K562 (cell line): Measurements from ENCODE around the gene TRAPPC1. TPM values are rescaled to one million over a fixed set of nuclear protein-coding genes. Genes with fewer than 3 reads are reported as not detected.

Source experiments
- ATAC-seq: fragments of 200-7000 bp; cut with Tn5 transposase; 3 replicates; pipeline ENCODE4 v1.9.1; 2020; ENCODE audit warnings: moderate library complexity
- BruUV-seq: library from RNA; stranded (reverse); fragments of 400-500 nt; replicated peaks from 2 replicates; lab custom pipeline; 2021; lab: Mats Ljungman, UMichigan
- CTCF ChIA-PET: fragments of 300-600 bp; formaldehyde crosslinking; extraction: SDS; loops from one replicate; lab custom pipeline; 2021; ENCODE audit warnings: low intra/inter-chr PET ratio; lab: Yijun Ruan, JAX
- POLR2A ChIA-PET: fragments of 300-600, 350-650 bp; sonication (Branson Sonifier 250); formaldehyde crosslinking; extraction: SDS; loops from one replicate; lab custom pipeline; 2021; ENCODE audit warnings: antibody characterized with exemption, inconsistent platforms; lab: Yijun Ruan, JAX
- DNase-seq, 4 experiments: peaks; one replicate each; pipeline versions ENCODE4 v3.0.0 to v3.0.0-alpha.2; 2011 to 2018; ENCODE audit warnings: low spot score in 3 of 4, mixed read lengths in 3 of 4; ENCODE audit errors: extremely low read depth in 1 of 4
- FAIRE-seq: peaks from 2 replicates; lab custom pipeline; 2011; peaks lifted over from hg19 to GRCh38; lab: Jason Lieb, UNC
- H2AFZ ChIP-seq: 2 replicates; pipeline ENCODE4 v1.6.0; 2011; ENCODE audit warnings: low read depth, low read length, control low read depth, inconsistent platforms
- H3K27ac ChIP-seq: fragments of 200-600 bp; 3 replicates; pipeline ENCODE4 v1.8.0; 2011; ENCODE audit warnings: low read depth, mild to moderate bottlenecking, control low read depth, inconsistent platforms, low read length, moderate library complexity, mixed read lengths; ENCODE audit errors: extremely low read depth
- H3K27me3 ChIP-seq, 2 experiments: fragments of 300-600 bp in 1 of 2; 2 replicates in 1 of 2; 3 replicates in 1 of 2; pipeline versions ENCODE4 v1.6.0 to v1.8.0; 2011; ENCODE audit warnings: inconsistent platforms in 2 of 2, low read length in 2 of 2, mild to moderate bottlenecking in 1 of 2, mixed read lengths in 1 of 2, moderate library complexity in 1 of 2; ENCODE audit not compliant: control insufficient read depth in 2 of 2, insufficient read depth in 2 of 2
- H3K36me3 ChIP-seq: fragments of 300-600 bp; 3 replicates; pipeline ENCODE4 v1.8.0; 2011; ENCODE audit warnings: mild to moderate bottlenecking, low read length, inconsistent platforms; ENCODE audit not compliant: control insufficient read depth, insufficient read depth
- H3K4me1 ChIP-seq, 2 experiments: fragments of 200-600 bp in 1 of 2; replicated peaks in 1 of 2; 2 replicates in 1 of 2; 3 replicates in 1 of 2; pipeline versions ENCODE4 v1.5.1 to v1.8.0; 2011; ENCODE audit warnings: inconsistent platforms in 2 of 2, low read length in 2 of 2, mild to moderate bottlenecking in 1 of 2, mixed read lengths in 1 of 2, moderate library complexity in 1 of 2; ENCODE audit not compliant: control insufficient read depth in 2 of 2, insufficient read depth in 2 of 2
- H3K4me2 ChIP-seq: 2 replicates; pipeline ENCODE4 v1.6.1; 2011; ENCODE audit warnings: low read length, control low read depth, inconsistent platforms, mixed read lengths; ENCODE audit not compliant: insufficient read depth
- H3K4me3 ChIP-seq: fragments of 200-600 bp; sonication (generic), shearing (Covaris generic); 2 replicates; pipeline ENCODE4 v1.5.1; 2016; ENCODE audit warnings: control low read depth, inconsistent platforms
- H3K79me2 ChIP-seq: fragments of 200-600 bp; 3 replicates; pipeline ENCODE4 v1.8.0; 2011; ENCODE audit warnings: low read length, inconsistent platforms; ENCODE audit not compliant: control insufficient read depth, insufficient read depth
- H3K9ac ChIP-seq, 2 experiments: 2 replicates each; pipeline versions ENCODE4 v1.6.0 to v1.6.1; 2011; ENCODE audit warnings: low read depth in 2 of 2, low read length in 2 of 2, control low read depth in 1 of 2, inconsistent platforms in 1 of 2, mild to moderate bottlenecking in 1 of 2, mixed read lengths in 1 of 2; ENCODE audit not compliant: insufficient read depth in 1 of 2
- H3K9me1 ChIP-seq: one replicate; pipeline ENCODE4 v1.6.0; 2011; ENCODE audit warnings: inconsistent platforms, mild to moderate bottlenecking, low read length, moderate library complexity; ENCODE audit not compliant: control insufficient read depth, insufficient read depth
- H3K9me3 ChIP-seq: replicated peaks from 2 replicates; pipeline ENCODE4 v1.5.1; 2011; ENCODE audit warnings: low read depth, low read length, inconsistent platforms; ENCODE audit not compliant: control insufficient read depth, insufficient read depth
- H4K20me1 ChIP-seq: replicated peaks from 2 replicates; pipeline ENCODE4 v1.6.1; 2011; ENCODE audit warnings: low read length, inconsistent platforms, mixed read lengths; ENCODE audit not compliant: control insufficient read depth, insufficient read depth
- CREBBP ChIP-seq: IDR thresholded peaks from one replicate; pipeline ENCODE4 v1.6.1; 2012; ENCODE audit warnings: low read depth, mild to moderate bottlenecking, control low read depth, inconsistent platforms, low read length
- HNRNPLL ChIP-seq: fragments of 200-400 bp; formaldehyde crosslinking; IDR thresholded peaks from 2 replicates; pipeline ENCODE4 v1.6.1; 2017; ENCODE audit warnings: low read length, low read depth, mild to moderate bottlenecking; ENCODE audit not compliant: poor library complexity, severe bottlenecking
- WGBS: fragments of 100-300 bp; shearing (Covaris generic); methylation state at CpG from one replicate; pipeline ENCODE4 v1.1.6; 2016; ENCODE audit warnings: low coverage, mixed read lengths; ENCODE audit not compliant: insufficient coverage; ENCODE audit errors: missing lambda C conversion rate; 5-methylcytosine and 5-hydroxymethylcytosine counted together
- in situ Hi-C: fragments of 300-500 bp; cut with MboI; formaldehyde crosslinking; loops from 4 replicates; pipeline ENCODE4 v1.15.0; 2018; ENCODE audit warnings: inconsistent platforms, mixed read lengths
- intact Hi-C: fragments of 100-400 bp; cut with micrococcal nuclease; formaldehyde crosslinking; loops from 2 replicates; pipeline ENCODE4 v1.14.2; 2022
- polyA plus RNA-seq, 8 experiments: library from polyadenylated mRNA; depleted of rRNA in 4 of 8; stranded (reverse) in 5 of 8; unstranded in 3 of 8; fragments of >200 nt; fragmentation: Nextera tagmentation in 2 of 8; fragmentation: Illumina TruSeq in 1 of 8; extraction: Ambion mirVana in 2 of 8; extraction: Trizol in 1 of 8; gene quantifications; 2 replicates each; pipeline versions ENCODE4 v1.2.1 to v1.2.3, GENCODE V29; 2011 to 2014; ENCODE audit warnings: inconsistent platforms in 1 of 8, missing spikeins in 1 of 8
- total RNA-seq, 7 experiments: library from RNA; depleted of rRNA in 6 of 7; stranded (reverse); fragments of >200 nt in 6 of 7; fragmentation: Illumina TruSeq in 2 of 7; extraction: Trizol in 2 of 7; gene quantifications; 2 replicates each; pipeline versions ENCODE4 v1.2.1 to v1.2.3, GENCODE V29; 2011 to 2021; ENCODE audit warnings: low replicate concordance in 1 of 7
- TF ChIP-seq, protein P1 (sequence below), 2 experiments: fragments of 450-650 bp in 1 of 2; sonication (generic) in 1 of 2; formaldehyde crosslinking; conservative IDR thresholded peaks; 2 replicates each; pipeline versions ENCODE4 v1.4.0 to v1.8.1; 2020 to 2022; ENCODE audit warnings: mild to moderate bottlenecking in 1 of 2, missing genetic modification reagents in 1 of 2
- TF ChIP-seq, protein P2 (sequence below): fragments of 250-450 bp; sonication (Bioruptor Pico); IDR thresholded peaks from 2 replicates; pipeline ENCODE4 v1.4.0; 2020

Gene TRAPPC1
- total and polyA plus RNA-seq, 9 of the 15 experiments (the other 6 are each of a cell fraction or from before 2014, with no cell fraction given) = 11.7 to 82.8 (median 36.2) TPM

DNA sequence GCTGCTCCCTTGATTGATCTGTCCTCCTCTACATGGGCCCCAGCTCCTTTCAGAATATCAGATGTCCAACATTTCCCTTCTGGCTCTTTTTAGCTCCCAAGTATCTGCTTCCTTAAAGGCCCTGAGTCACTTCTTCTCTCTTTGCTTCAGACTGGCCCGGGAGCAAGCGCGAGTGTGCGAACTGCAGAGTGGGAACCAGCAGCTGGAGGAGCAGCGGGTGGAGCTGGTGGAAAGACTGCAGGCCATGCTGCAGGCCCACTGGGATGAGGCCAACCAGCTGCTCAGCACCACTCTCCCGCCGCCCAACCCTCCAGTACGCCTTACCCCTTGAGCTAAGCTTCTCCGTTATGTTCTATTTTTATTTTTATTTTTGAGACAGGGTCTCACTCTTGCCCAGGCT lies 12.6 kb upstream of the TRAPPC1 start:
- no TSS peak for BruUV-seq
- DNase-seq (no peak), ATAC-seq (no peak), FAIRE-seq (no peak)
- no peaks in the 10 kb centered on the region for H3K27me3 ChIP-seq
- no peak overlapping the region for H3K27ac ChIP-seq
- H3K4me1 ChIP-seq = no peaks in the 10 kb centered on the region
- TF ChIP-seq, protein P1, sequence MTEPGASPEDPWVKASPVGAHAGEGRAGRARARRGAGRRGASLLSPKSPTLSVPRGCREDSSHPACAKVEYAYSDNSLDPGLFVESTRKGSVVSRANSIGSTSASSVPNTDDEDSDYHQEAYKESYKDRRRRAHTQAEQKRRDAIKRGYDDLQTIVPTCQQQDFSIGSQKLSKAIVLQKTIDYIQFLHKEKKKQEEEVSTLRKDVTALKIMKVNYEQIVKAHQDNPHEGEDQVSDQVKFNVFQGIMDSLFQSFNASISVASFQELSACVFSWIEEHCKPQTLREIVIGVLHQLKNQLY (CRISPR knock-in tag; conservative IDR thresholded peaks at IDR 0.05) = no peak
- TF ChIP-seq CREBBP = no peak
- TF ChIP-seq, protein P2, sequence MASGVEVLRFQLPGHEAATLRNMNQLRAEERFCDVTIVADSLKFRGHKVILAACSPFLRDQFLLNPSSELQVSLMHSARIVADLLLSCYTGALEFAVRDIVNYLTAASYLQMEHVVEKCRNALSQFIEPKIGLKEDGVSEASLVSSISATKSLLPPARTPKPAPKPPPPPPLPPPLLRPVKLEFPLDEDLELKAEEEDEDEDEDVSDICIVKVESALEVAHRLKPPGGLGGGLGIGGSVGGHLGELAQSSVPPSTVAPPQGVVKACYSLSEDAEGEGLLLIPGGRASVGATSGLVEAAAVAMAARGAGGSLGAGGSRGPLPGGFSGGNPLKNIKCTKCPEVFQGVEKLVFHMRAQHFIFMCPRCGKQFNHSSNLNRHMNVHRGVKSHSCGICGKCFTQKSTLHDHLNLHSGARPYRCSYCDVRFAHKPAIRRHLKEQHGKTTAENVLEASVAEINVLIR = no peak
- no peak for TF ChIP-seq HNRNPLL
- peaks cover 65% of the 10 kb centered on the region for H3K36me3 ChIP-seq
- H3K4me2 ChIP-seq = no peak overlapping the region
- H3K4me3 ChIP-seq = no peak overlapping the region
- H3K9me1 ChIP-seq = no peaks in the 10 kb centered on the region
- no peaks in the 10 kb centered on the region for H3K9me3 ChIP-seq
- no peaks in the 10 kb centered on the region for H4K20me1 ChIP-seq
- no peak overlapping the region for H2AFZ ChIP-seq
- ChIA-PET POLR2A (interaction anchor here (0.5 to 1.6 kb wide), 7 partner anchors 9 to 869 kb away, joined by 3 to 7 read pairs (median 3); partner anchors contain the start of genes CNTROB and TRAPPC1), CTCF (no interaction called here)
- intact Hi-C loops (no loop called here), in situ Hi-C loops (no loop called here)
- no peak overlapping the region; a peak in 1 of 4 replicates for H3K9ac ChIP-seq
- 100% methylated on average over 9 of the region's 9 CpGs for WGBS
- H3K79me2 ChIP-seq = no peaks in the 10 kb centered on the region
